Measurements from ENCODE around the gene KAT8. TPM values are rescaled to one million over a fixed set of nuclear protein-coding genes. Genes with fewer than 3 reads are reported as not detected.

The KAT8 gene
- 100 to 1,000 TPM in 1 of 4 donors, 10 to 100 TPM in 3; 62.3 to 100 (median 69.8) TPM for total RNA-seq

- DNase-seq (ENCODE audit: low spot score in 2 of 2) = peak; percentile 99
- H3K36me3 ChIP-seq = peaks cover 33% of the 10 kb centered on the region
- peak within 1 kb of the TSS; percentile 77 for H3K4me3 ChIP-seq
- TF ChIP-seq POLR2AphosphoS5 (IDR thresholded peaks at IDR 0.05) (peak in 2 of 3 donors; percentile 58 to 72), POLR2A (IDR thresholded peaks at IDR 0.05) (peak; percentile 24 to 82), EP300 (IDR thresholded peaks at IDR 0.05) (no peak), CTCF (IDR thresholded peaks at IDR 0.05) (no peak)
- peaks cover 51% of the 10 kb centered on the region for H3K4me1 ChIP-seq
- peak within 1 kb of the TSS; percentile 99 for H3K27ac ChIP-seq
- H3K27me3 ChIP-seq = no peaks in the 10 kb centered on the region
- under 1% methylated on average over 30 of the region's 68 CpGs for WGBS
- H3K9me3 ChIP-seq = no peaks in the 10 kb centered on the region
Observed at GRCh38 chr16:31117384-31118222, at the start of gene KAT8. Gene KAT8, plus strand, starts transcription at chr16:31117664. Its CDS starts 18 bp downstream, at chr16:31117682.

DNA sequence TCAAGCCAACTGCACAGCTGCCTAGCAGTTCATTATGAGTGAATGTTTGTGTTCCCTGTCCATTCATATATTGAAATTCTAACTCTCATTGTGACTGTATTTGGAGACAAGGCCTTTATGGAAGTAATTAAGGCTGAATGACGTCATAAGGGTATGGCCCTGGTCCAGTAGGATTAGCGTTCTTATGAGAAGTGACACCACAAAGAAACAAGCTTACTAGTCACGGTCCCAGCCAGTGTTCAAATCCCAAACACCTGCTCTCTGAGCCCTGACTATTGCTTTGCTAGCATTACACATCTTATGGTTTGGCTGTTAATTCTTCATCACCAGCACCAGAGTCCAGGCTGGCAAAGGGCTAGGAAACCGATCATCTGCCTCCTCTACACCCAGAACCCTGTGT is 45.6 kb upstream of the KAT8 start:
- no peaks in the 10 kb centered on the region for H3K27me3 ChIP-seq
- TF ChIP-seq POLR2A (IDR thresholded peaks at IDR 0.05) (no peak), EP300 (IDR thresholded peaks at IDR 0.05) (no peak), CTCF (IDR thresholded peaks at IDR 0.05) (no peak)
- peak overlapping the region; percentile 91 for H3K4me3 ChIP-seq
- 18% methylated on average over 4 of the region's 4 CpGs for WGBS
- peak overlapping the region; percentile 93 for H3K27ac ChIP-seq
- H3K36me3 ChIP-seq = peaks cover 8% of the 10 kb centered on the region
- H3K9me3 ChIP-seq = no peaks in the 10 kb centered on the region
- H3K4me1 ChIP-seq = peaks cover 36% of the 10 kb centered on the region
- no peak for DNase-seq (ENCODE audit: low spot score in 2 of 2)

DNA sequence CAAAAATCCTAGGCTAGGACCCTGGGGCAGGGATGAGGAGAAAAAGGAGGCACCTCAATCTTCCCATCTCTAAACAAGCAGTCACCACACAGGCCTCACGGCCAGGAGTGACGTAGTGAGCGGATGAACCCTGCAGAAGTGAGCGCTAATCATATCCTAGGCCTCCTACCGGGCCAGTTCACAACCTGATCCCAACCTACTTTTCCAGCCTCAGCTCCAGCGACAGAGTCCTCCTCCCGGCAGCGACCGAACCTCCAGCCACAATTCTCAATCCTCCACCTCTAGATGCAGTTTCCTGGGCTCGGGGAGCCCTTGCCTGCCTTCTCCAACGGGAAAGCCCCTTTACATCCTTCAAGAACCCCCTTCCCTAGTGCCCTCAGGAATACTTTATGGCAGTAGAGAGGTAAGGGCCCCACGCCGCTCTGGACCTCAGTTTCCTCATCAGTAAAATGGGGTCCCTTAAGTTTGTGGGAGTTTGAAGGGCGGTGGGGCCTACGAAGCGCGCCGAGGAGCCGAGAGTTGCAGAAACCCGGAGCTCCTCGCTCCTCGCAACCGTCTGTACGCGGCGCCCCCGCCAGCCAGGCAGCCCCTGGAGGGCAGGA is 44.8 kb upstream of the KAT8 start:
- 2% methylated on average over 15 of the region's 27 CpGs for WGBS
- H3K36me3 ChIP-seq = peaks cover 16% of the 10 kb centered on the region
- H3K27me3 ChIP-seq = no peaks in the 10 kb centered on the region
- DNase-seq (ENCODE audit: low spot score in 2 of 2) = no peak
- TF ChIP-seq POLR2A (IDR thresholded peaks at IDR 0.05) (no peak), EP300 (IDR thresholded peaks at IDR 0.05) (no peak), POLR2AphosphoS5 (IDR thresholded peaks at IDR 0.05) (no peak), CTCF (IDR thresholded peaks at IDR 0.05) (no peak)
- no peaks in the 10 kb centered on the region for H3K9me3 ChIP-seq
- H3K4me1 ChIP-seq = peaks cover 36% of the 10 kb centered on the region
- H3K4me3 ChIP-seq = peak overlapping the region; percentile 91
- peak overlapping the region; percentile 93 for H3K27ac ChIP-seq

- peaks cover 23% of the 10 kb centered on the region for H3K36me3 ChIP-seq
- H3K4me3 ChIP-seq = peak overlapping the region; percentile 91
- peaks cover 36% of the 10 kb centered on the region for H3K4me1 ChIP-seq
- no peaks in the 10 kb centered on the region for H3K27me3 ChIP-seq
- WGBS = under 1% methylated on average over 29 of the region's 83 CpGs
- peak; percentile 94 to 95 for DNase-seq (ENCODE audit: low spot score in 2 of 2)
- H3K9me3 ChIP-seq = no peaks in the 10 kb centered on the region
- H3K27ac ChIP-seq = peak overlapping the region; percentile 93
- no peak for TF ChIP-seq EP300 (IDR thresholded peaks at IDR 0.05)
- TF ChIP-seq POLR2AphosphoS5 (IDR thresholded peaks at IDR 0.05) = peak in 1 of 3 donors; percentile 76
- no peak for TF ChIP-seq CTCF (IDR thresholded peaks at IDR 0.05)
- no peak for TF ChIP-seq POLR2A (IDR thresholded peaks at IDR 0.05)
Observed at GRCh38 chr16:31073142-31073969, 44.1 kb upstream of the KAT8 start.

Measured in suprapubic skin (tissue), 4 donors.